A172 (cell line): Measurements from ENCODE around the gene NOX5. TPM values are rescaled to one million over a fixed set of nuclear protein-coding genes. Genes with fewer than 3 reads are reported as not detected.
"Not testable (repeated sequence)": the region's sequence is repeated elsewhere in the genome, so short reads cannot be mapped to it uniquely, and the experiment has no call there.

Source experiments
- DNase-seq: peaks from one replicate; pipeline ENCODE4 v3.0.0-alpha.2; 2015; ENCODE audit warnings: low spot score
- total RNA-seq: library from RNA; depleted of rRNA; stranded (reverse); fragments of >200 nt; shearing (Covaris generic); gene quantifications from 2 replicates; pipeline ENCODE4 v1.2.3, GENCODE V29; 2014

NOX5 gene
- total RNA-seq, 1 experiment from 2014 or later, result not detected

GRCh38 chr15:69058830-69059556, 44.5 kb downstream of the NOX5 start:
- DNase-seq, result peak; percentile 81

- DNase-seq, result no peak
These were observed 45.1 kb downstream of the NOX5 start for GRCh38 chr15:69059557-69059943.

- no peak for DNase-seq
These were observed 45.6 kb downstream of the NOX5 start for GRCh38 chr15:69060041-69060481.

- DNase-seq, result no peak
These were observed 46.2 kb downstream of the NOX5 start for GRCh38 chr15:69060744-69061143.

GRCh38 chr15:69061414-69061842, 46.9 kb downstream of the NOX5 start:
- DNase-seq, result no peak

- no peak for DNase-seq
These were observed 50.2 kb downstream of the NOX5 start for GRCh38 chr15:69064649-69065048.

- DNase-seq, result no peak
These were observed 51.8 kb downstream of the NOX5 start for GRCh38 chr15:69066007-69066995.

- DNase-seq, result no peak
These were observed 52.8 kb downstream of the NOX5 start for GRCh38 chr15:69067296-69067695.

GRCh38 chr15:69068157-69068556, 53.7 kb downstream of the NOX5 start:
- DNase-seq, result no peak

- DNase-seq, result not testable (repeated sequence)
These were observed 54.8 kb downstream of the NOX5 start for GRCh38 chr15:69069290-69069689.

GRCh38 chr15:69069996-69070395, 55.5 kb downstream of the NOX5 start:
- no peak for DNase-seq

GRCh38 chr15:69070396-69070795, 55.9 kb downstream of the NOX5 start:
- DNase-seq, result no peak

- no peak for DNase-seq
These were observed 56.8 kb downstream of the NOX5 start for GRCh38 chr15:69071260-69071659.

- no peak for DNase-seq
These were observed 58.4 kb downstream of the NOX5 start for GRCh38 chr15:69072906-69073305.

GRCh38 chr15:69074001-69074842, 59.7 kb downstream of the NOX5 start:
- DNase-seq, result peak; percentile 66

- DNase-seq, result no peak
These were observed 60.3 kb downstream of the NOX5 start for GRCh38 chr15:69074843-69075224.

GRCh38 chr15:69075440-69075839, 60.9 kb downstream of the NOX5 start:
- no peak for DNase-seq

GRCh38 chr15:69076756-69077155, 62.3 kb downstream of the NOX5 start:
- no peak for DNase-seq

- no peak for DNase-seq
These were observed 64.1 kb downstream of the NOX5 start for GRCh38 chr15:69078638-69079037.

- DNase-seq, result no peak
These were observed 66.1 kb downstream of the NOX5 start for GRCh38 chr15:69080295-69081248.
